Activated naive CD4-positive, alpha-beta T cell treated with anti-CD3 and anti-CD28 coated beads, Interleukin-2, amount 50 U/mL, for 24 hours (primary cell): ENCODE measurements around the gene RCC2.

Experiments used
- H3K27ac Mint-ChIP-seq: one replicate; pipeline ENCODE4 v1.8.0; 2021; ENCODE audit warnings: mild to moderate bottlenecking, mixed read lengths
- H3K27me3 Mint-ChIP-seq: one replicate; pipeline ENCODE4 v1.8.0; 2021; ENCODE audit warnings: mixed read lengths
- H3K36me3 Mint-ChIP-seq: one replicate; pipeline ENCODE4 v1.8.0; 2021; ENCODE audit warnings: mixed read lengths
- H3K4me1 Mint-ChIP-seq: one replicate; pipeline ENCODE4 v1.8.0; 2021; ENCODE audit warnings: mixed read lengths
- H3K4me3 Mint-ChIP-seq: one replicate; pipeline ENCODE4 v1.8.0; 2021; ENCODE audit warnings: mild to moderate bottlenecking, mixed read lengths
- H3K9me3 Mint-ChIP-seq: one replicate; pipeline ENCODE4 v1.8.0; 2021; ENCODE audit warnings: mixed read lengths

The RCC2 gene

DNA sequence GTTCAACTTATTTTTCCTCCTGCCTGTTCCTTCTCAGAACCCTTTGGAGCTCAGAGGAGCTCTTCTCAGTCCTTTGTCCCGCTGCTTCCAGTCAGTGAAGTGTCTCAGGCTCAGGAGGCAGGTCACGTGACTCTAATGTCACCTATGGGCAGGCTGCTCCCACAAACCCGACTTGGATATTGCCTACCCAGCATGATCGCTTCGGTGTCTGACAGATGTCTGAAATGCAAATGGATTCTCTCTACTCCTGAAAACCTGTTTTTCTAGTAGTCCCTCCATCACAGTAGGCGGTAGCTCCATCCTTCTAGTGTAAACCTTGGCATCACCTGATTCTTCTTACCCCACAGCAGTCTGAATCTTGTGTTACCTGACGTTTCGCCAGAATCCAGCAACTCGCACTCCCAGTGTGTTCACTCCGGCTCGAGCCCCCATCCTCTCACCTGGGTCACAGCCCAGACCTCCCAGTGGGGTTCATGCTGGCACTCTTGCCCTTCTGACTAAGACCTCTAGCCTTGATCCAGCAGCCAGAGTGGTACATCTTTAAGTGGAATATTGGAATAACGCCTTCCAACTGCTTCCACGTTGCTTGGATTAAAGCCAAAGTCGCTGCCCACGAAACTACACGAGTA is 62.0 kb downstream of the RCC2 start:
- Mint-ChIP-seq H3K9me3 (no peaks in the 10 kb centered on the region), H3K4me1 (no peaks in the 10 kb centered on the region), H3K4me3 (no peak overlapping the region), H3K27me3 (peaks cover 4% of the 10 kb centered on the region), H3K27ac (no peak overlapping the region), H3K36me3 (no peaks in the 10 kb centered on the region)

DNA sequence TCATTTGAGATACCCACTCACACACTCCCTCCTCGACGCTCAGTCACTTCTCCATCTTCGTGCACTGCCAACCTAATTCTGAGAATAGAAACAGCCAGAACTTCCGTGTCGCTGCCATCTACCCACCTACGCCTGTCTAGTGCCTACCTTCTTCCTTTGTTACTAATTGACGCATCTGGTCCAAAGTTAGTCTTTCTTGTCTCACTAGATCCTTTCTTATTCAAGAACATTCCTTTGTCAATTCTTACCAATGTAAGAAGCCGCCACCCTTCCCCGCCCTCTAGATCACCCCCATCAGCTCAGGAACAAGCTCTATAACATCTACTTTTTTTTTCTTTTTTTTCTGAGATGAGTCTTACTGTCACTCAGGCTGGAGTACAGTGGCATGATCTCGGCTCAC is 63.8 kb downstream of the RCC2 start:
- H3K36me3 Mint-ChIP-seq = no peaks in the 10 kb centered on the region
- H3K4me3 Mint-ChIP-seq = no peak overlapping the region
- H3K27ac Mint-ChIP-seq = no peak overlapping the region
- H3K4me1 Mint-ChIP-seq = no peaks in the 10 kb centered on the region
- H3K27me3 Mint-ChIP-seq = peaks cover 2% of the 10 kb centered on the region
- H3K9me3 Mint-ChIP-seq = no peaks in the 10 kb centered on the region

DNA sequence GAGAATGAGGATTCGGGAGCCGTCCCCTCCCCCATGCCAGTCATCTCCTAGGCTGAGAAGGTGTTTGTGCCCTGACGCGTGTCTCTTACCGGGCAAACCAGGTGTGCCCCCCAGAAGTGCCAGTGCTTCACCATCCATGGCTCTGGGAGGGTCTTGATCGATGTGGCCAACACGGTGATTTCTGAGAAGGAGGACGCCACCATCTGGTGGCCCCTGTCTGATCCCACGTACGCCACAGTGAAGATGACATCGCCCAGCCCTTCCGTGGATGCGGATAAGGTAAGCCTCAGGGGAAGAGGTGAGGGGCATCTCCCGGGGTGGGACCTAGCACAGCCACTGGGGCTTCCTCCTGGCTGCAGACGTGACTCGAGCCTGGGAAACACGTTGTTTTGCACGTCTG is 66.5 kb downstream of the RCC2 start:
- H3K4me1 Mint-ChIP-seq = no peaks in the 10 kb centered on the region
- no peak overlapping the region for H3K27ac Mint-ChIP-seq
- H3K4me3 Mint-ChIP-seq = no peak overlapping the region

DNA sequence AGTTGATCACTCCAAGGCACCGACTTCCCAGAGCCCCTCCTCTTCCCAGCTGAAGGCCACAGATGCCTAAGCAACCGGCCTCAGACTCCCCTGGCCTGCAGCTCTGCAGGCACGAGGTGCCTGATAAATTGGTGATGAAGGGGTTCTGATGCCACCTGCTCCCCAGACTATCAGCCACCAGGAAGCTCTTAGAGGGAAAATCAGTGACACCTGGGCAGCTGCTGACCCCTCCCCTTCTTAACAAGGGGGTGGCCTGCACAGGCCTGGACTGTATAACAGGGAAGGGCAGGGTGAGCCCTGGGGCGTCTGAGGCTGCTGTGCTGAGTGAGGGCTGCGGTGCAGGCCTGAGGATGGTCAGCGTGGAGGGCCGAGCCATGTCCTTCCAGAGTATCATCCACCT is 67.6 kb downstream of the RCC2 start, which contains the start of gene PADI6:
Gene PADI6, plus strand, starts transcription at position 301 of the 400 bp plus-strand sequence. Its CDS starts 50 bp downstream, at position 351.
- H3K27ac Mint-ChIP-seq = no peak within 1 kb of the TSS
- H3K36me3 Mint-ChIP-seq = no peaks in the 10 kb centered on the region
- H3K9me3 Mint-ChIP-seq = no peaks in the 10 kb centered on the region
- H3K4me3 Mint-ChIP-seq = no peak within 1 kb of the TSS
- H3K4me1 Mint-ChIP-seq = no peaks in the 10 kb centered on the region
- H3K27me3 Mint-ChIP-seq = no peaks in the 10 kb centered on the region

More for the DNA sequence above, 66.5 kb downstream of the RCC2 start:
- Mint-ChIP-seq H3K36me3 (no peaks in the 10 kb centered on the region), H3K9me3 (no peaks in the 10 kb centered on the region), H3K27me3 (peaks cover 2% of the 10 kb centered on the region)

DNA sequence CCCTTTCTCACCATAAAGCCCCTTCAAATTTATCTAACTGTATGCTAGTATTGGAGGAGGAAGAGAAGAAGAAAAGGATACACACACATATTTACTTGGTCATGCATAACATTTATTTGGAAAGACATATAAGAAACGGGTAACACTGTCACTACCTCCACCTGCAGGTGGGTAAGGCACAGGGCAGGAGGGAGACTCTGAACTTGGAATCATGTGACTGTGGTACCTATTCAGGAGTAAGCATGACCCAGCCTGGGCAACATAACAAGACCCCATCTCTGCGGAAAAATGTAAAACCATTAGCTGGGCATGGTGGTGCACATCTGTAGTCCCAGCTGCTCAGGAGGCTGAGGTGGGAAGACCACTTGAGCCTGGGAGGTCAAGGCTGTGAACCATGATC is 68.9 kb downstream of the RCC2 start:
- Mint-ChIP-seq H3K4me1 (no peaks in the 10 kb centered on the region), H3K36me3 (no peaks in the 10 kb centered on the region), H3K9me3 (no peaks in the 10 kb centered on the region), H3K27ac (no peak overlapping the region), H3K27me3 (no peaks in the 10 kb centered on the region), H3K4me3 (no peak overlapping the region)

DNA sequence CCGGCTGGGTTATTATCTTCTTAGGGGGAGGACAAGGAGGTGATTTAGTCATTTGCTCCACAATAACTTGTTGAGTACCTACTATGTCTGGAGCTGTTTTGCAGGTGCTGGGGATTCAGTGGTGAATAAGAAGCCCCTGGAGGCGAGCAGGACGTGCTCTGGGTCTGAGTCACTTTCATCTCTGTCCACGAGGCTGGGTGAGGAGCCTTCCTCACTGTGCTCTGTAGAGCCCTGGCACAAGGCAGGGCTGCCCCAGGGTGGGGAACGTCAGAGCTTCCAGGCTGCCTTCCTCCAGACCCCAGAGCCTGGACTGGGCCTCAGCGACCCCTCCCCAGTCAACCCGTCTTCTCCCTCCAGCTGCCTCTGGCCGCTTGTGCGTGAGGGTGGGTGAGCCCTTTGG is 70.0 kb downstream of the RCC2 start:
- H3K36me3 Mint-ChIP-seq = no peaks in the 10 kb centered on the region
- no peaks in the 10 kb centered on the region for H3K4me1 Mint-ChIP-seq
- no peaks in the 10 kb centered on the region for H3K27me3 Mint-ChIP-seq
- H3K9me3 Mint-ChIP-seq = no peaks in the 10 kb centered on the region
- H3K4me3 Mint-ChIP-seq = no peak overlapping the region
- H3K27ac Mint-ChIP-seq = no peak overlapping the region

DNA sequence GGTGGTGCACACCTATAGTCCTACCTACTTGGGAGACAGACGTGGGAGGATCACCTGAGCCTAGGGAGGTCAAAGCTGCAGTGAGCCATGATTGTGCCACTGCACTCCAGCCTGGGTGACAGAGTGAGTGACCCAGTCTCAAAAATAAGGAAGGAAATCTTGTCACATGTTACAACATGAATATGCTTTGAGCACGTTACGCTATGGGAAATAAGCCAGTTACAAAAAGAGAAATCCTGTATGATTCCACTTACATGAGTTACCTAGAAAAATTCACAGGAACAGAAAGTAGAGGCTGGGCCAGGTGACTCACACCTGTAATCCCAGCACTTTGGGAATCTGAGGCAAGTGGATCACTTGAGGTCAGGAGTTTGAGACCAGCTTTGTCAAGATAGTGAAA is 74.2 kb downstream of the RCC2 start:
- peaks cover 3% of the 10 kb centered on the region for H3K27me3 Mint-ChIP-seq
- H3K9me3 Mint-ChIP-seq = no peaks in the 10 kb centered on the region
- no peaks in the 10 kb centered on the region for H3K36me3 Mint-ChIP-seq
- H3K4me1 Mint-ChIP-seq = no peaks in the 10 kb centered on the region
- no peak overlapping the region for H3K27ac Mint-ChIP-seq
- no peak overlapping the region for H3K4me3 Mint-ChIP-seq

DNA sequence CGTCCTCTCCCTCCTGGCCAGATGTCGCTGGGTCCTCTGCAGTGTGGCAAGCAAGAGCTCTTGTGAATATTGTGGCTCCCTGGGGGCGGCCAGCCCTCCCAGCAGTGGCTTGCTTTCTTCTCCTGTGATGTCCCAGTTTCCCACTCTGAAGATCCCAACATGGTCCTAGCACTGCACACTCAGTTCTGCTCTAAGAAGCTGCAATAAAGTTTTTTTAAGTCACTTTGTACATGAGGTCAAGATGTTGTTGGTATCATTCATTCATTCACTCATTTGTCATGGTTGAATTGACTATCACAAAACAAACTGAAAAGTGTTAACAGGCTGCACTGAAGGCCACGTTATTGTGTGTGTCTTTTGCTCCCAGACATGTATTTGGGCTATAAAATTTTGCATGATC is 75.7 kb downstream of the RCC2 start:
- peaks cover 3% of the 10 kb centered on the region for H3K27me3 Mint-ChIP-seq
- H3K36me3 Mint-ChIP-seq = no peaks in the 10 kb centered on the region
- H3K27ac Mint-ChIP-seq = peak overlapping the region; percentile 26
- no peaks in the 10 kb centered on the region for H3K4me1 Mint-ChIP-seq
- H3K4me3 Mint-ChIP-seq = no peak overlapping the region
- H3K9me3 Mint-ChIP-seq = no peaks in the 10 kb centered on the region

DNA sequence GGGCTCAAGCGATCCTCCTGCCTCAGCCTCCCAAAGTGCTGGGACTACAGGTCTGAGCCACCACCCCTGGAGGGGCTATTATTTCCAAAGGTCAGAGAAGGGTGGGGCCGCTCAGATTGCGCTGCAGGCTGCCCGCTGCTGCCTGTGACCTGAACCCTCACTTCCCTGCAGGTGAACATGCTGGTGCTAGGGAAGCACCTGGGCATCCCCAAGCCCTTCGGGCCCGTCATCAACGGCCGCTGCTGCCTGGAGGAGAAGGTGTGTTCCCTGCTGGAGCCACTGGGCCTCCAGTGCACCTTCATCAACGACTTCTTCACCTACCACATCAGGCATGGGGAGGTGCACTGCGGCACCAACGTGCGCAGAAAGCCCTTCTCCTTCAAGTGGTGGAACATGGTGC is 76.1 kb downstream of the RCC2 start:
- Mint-ChIP-seq H3K4me3 (no peak overlapping the region), H3K27me3 (peaks cover 3% of the 10 kb centered on the region), H3K9me3 (no peaks in the 10 kb centered on the region), H3K4me1 (no peaks in the 10 kb centered on the region), H3K27ac (peak overlapping the region; percentile 26), H3K36me3 (no peaks in the 10 kb centered on the region)

DNA sequence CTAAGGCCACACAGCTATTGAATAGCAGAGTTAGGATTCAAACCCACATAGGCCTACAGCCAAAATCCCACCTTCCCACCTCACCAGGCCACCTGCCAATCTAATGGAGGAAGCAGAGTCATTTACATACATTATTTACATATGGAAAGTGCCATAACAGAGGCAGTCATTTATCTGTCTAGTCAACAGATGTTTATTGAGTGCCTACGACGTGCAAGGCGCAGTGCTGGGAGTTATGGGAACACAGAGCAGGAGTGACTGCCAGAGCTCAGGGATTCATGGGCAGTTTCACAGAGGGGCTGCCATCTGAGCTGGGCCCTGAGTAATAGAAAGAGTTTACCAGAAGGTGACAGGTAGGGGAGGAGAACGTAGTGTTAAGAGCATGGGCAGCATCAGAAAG is 77.8 kb downstream of the RCC2 start:
- no peaks in the 10 kb centered on the region for H3K9me3 Mint-ChIP-seq
- peaks cover 2% of the 10 kb centered on the region for H3K4me1 Mint-ChIP-seq
- H3K36me3 Mint-ChIP-seq = no peaks in the 10 kb centered on the region
- no peak overlapping the region for H3K4me3 Mint-ChIP-seq
- peaks cover 3% of the 10 kb centered on the region for H3K27me3 Mint-ChIP-seq
- no peak overlapping the region for H3K27ac Mint-ChIP-seq

DNA sequence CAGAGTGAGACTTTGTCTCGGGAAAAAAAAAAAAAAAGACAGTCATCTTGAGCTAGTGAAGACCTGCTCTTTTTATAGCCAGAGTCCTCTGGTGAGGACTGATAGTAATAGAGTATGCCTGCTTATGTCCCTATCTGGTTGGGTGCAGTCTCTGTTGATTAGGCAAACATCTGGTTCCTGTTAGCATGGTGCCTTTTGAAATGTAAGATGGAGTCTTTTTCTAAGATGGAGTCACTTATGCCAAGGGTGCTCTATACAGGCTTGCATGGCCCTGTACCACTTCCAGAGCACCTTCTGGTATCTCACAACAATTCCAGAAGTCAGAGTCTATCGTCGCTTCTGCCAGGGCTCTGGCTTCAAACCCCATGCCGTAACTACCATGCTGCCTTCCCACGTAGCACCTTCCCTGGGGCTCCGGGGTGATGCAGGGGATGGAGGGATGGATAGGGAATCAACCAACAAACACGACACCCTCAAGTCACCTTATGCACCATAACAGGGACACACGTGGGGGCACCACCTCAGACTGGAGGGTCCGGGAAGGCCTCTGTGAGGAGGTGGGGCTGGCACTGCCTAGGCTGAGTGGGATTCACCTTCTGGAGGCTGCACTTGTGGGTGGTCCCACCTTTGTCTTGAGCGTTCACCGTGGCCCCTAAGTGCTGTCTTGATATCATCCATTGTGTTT is 79.1 kb downstream of the RCC2 start:
- Mint-ChIP-seq H3K9me3 (no peaks in the 10 kb centered on the region), H3K36me3 (no peaks in the 10 kb centered on the region), H3K27ac (no peak overlapping the region), H3K4me1 (peaks cover 6% of the 10 kb centered on the region), H3K27me3 (peaks cover 3% of the 10 kb centered on the region), H3K4me3 (no peak overlapping the region)

DNA sequence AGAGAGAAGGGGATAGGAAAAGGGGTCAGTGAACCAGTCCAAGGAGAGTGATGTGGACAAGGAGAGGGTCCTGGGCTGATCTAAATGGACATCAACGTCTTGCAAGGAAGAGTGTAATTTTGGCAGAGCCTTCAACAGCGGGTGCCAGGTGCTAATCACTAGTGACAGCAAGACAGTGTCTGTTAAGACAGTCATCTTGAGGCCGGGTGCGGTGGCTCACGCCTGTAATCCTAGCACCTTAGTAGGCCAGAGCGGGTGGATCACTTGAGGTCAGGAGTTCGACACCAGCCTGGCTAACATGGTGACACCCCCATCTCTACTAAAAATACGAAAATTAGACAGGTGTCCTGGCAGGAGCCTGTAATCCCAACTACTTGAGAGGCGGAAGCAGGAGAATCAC is 79.7 kb downstream of the RCC2 start:
- Mint-ChIP-seq H3K9me3 (no peaks in the 10 kb centered on the region), H3K27ac (no peak overlapping the region)

DNA sequence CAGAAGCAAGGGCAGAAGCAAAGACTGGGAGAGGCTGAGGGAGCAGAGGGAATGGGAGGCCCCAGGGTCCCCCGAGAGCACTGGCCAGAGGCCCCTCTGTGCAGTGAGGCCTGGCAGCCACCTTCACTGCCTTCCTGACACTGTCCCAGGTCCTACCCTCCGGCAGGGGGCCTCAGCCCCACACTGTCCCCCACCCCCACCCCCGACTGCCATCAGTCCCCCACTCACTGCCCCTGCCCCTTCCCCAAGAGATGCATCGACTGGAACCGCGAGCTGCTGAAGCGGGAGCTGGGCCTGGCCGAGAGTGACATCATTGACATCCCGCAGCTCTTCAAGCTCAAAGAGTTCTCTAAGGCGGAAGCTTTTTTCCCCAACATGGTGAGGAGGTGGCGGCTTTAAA is 80.4 kb downstream of the RCC2 start:
- Mint-ChIP-seq H3K36me3 (no peaks in the 10 kb centered on the region), H3K4me3 (no peak overlapping the region), H3K4me1 (peaks cover 11% of the 10 kb centered on the region), H3K9me3 (no peaks in the 10 kb centered on the region), H3K27ac (no peak overlapping the region), H3K27me3 (peaks cover 2% of the 10 kb centered on the region)

More for the DNA sequence above, 79.7 kb downstream of the RCC2 start:
- no peaks in the 10 kb centered on the region for H3K36me3 Mint-ChIP-seq
- peaks cover 9% of the 10 kb centered on the region for H3K4me1 Mint-ChIP-seq
- H3K27me3 Mint-ChIP-seq = peaks cover 3% of the 10 kb centered on the region
- H3K4me3 Mint-ChIP-seq = no peak overlapping the region

DNA sequence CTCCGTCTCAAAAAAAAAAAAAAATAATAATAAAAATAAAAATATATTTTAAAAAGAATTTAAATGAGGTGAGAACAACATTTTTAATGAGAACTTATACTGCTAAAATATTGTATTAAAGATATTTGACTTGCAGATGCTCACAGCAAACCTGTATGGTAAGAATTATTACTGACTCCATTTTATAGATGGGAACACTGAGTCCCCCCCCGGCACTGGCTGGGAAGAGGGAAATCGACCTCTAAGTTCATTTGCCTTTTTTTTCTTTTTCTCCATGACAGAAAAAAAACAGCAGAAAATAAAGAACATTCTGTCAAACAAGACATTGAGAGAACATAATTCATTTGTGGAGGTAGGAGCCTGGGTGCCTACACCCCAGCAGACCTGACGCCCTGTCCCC is 80.9 kb downstream of the RCC2 start:
- Mint-ChIP-seq H3K27ac (no peak overlapping the region), H3K4me1 (peaks cover 11% of the 10 kb centered on the region), H3K36me3 (no peaks in the 10 kb centered on the region), H3K4me3 (no peak overlapping the region), H3K27me3 (no peaks in the 10 kb centered on the region), H3K9me3 (no peaks in the 10 kb centered on the region)
